GM23248 (cell line): ENCODE data around the gene NOTCH1.

Source experiments
- EZH2 ChIP-seq: fragments of 200-600 bp; sonication (generic); IDR thresholded peaks from 2 replicates; pipeline ENCODE4 v1.6.1; 2018; ENCODE audit warnings: antibody characterized with exemption, mild to moderate bottlenecking; ENCODE audit not compliant: insufficient read depth, poor library complexity, severe bottlenecking
- EZH2phosphoT487 ChIP-seq: fragments of 200-600 bp; sonication (generic); IDR thresholded peaks from 2 replicates; pipeline ENCODE4 v1.6.1; 2018; ENCODE audit warnings: antibody characterized with exemption, moderate library complexity, mild to moderate bottlenecking, low read depth; ENCODE audit not compliant: insufficient read depth

DNA sequence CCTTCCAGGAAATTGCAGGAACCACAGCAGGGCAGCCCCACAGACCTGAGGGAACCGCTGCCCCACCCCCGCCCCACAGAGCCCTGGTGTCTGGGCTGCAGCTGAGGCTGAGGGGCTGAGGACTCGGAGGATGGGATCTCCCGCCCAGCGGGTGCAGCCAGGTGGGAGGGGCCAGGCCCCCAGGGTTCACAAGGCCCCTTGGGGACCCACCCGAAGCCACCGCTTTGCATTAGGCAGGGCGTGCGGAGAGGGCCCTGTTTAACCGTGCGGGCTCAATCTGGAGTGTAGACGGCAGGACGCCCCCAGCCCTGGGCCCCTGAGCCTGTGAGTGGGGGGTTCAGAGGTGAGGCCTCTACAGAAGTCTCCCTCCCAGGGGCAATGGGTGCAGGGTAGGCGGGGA lies 10.8 kb downstream of the NOTCH1 start:
- TF ChIP-seq EZH2phosphoT487 (no peak), EZH2 (no peak)
